Pancreas (tissue), 10 donors: ENCODE data around the gene PCBP2. TPM values are rescaled to one million over a fixed set of nuclear protein-coding genes. Genes with fewer than 3 reads are reported as not detected.

Experiments
- ATAC-seq, 4 donors: fragments of 200-7000 bp; cut with Tn5 transposase; one replicate each; pipeline versions ENCODE4 v1.8.0 to v1.9.1; 2020; ENCODE audit warnings: mild to moderate bottlenecking in 4 of 4, moderate library complexity in 4 of 4
- DNase-seq, 6 donors: peaks; one replicate each; pipeline ENCODE4 v3.0.0-alpha.2; 2020
- FAIRE-seq: peaks from 2 replicates; lab custom pipeline; 2012; peaks lifted over from hg19 to GRCh38; lab: Jason Lieb, UNC
- H3K27ac ChIP-seq, 4 donors: fragments of 200-600 bp; sonication (generic); 1 replicate in 3 of 4; 2 replicates in 1 of 4; pipeline versions ENCODE4 v1.5.0 to v1.8.0; 2020
- H3K27me3 ChIP-seq, 4 donors: fragments of 200-600 bp; one replicate each; pipeline ENCODE4 v1.8.0; 2021
- H3K36me3 ChIP-seq, 3 donors: fragments of 200-600 bp; sonication (generic) in 1 of 3; one replicate each; pipeline versions ENCODE4 v1.5.0 to v1.8.0; 2020 to 2021
- H3K4me1 ChIP-seq, 3 donors: fragments of 200-600 bp; one replicate each; pipeline ENCODE4 v1.8.0; 2021
- H3K4me3 ChIP-seq, 4 donors: fragments of 200-600 bp; sonication (generic) in 2 of 4; one replicate each; pipeline versions ENCODE4 v1.5.0 to v1.8.0; 2020 to 2021
- H3K9me3 ChIP-seq, 4 donors: fragments of 200-600 bp; one replicate each; pipeline ENCODE4 v1.8.0; 2021
- WGBS, 2 donors: extraction: QIAGEN DNeasy Blood & Tissue Kit; methylation state at CpG; one replicate each; pipeline ENCODE4 v1.1.7; 2013; 5-methylcytosine and 5-hydroxymethylcytosine counted together
- intact Hi-C, 3 donors: fragments of 100-400 bp; cut with DNase I; formaldehyde crosslinking; loops; one replicate each; pipeline versions ENCODE4 v1.11.1 to v1.14.2; 2022
- polyA plus RNA-seq, 2 donors: library from polyadenylated mRNA; stranded (reverse); fragments of 200-250 nt; gene quantifications; one replicate each; pipeline ENCODE4 v1.2.3, GENCODE V29; 2013
- total RNA-seq, 6 donors: library from RNA; stranded (reverse); fragmentation: NEBNext Ultra II Directional in 4 of 6; extraction: Animal tissue kit (Norgen Biotek cat#: 25700) in 4 of 6; gene quantifications; one replicate each; pipeline versions ENCODE4 v1.2.1 to v1.2.4, GENCODE V29; 2021 to 2023
- TF ChIP-seq, protein P1 (sequence below), 4 donors: fragments of 200-600 bp; sonication (generic) in 3 of 4; IDR thresholded peaks; one replicate each; pipeline versions ENCODE4 v1.5.0 to v1.8.0; 2021; ENCODE audit warnings: antibody characterized with exemption in 4 of 4
- donor health status: healthy with polysubstance abuse.
- donor health status: DM: no; HTN: no; CAD: no; lungs with moderate emphysema.
- donor health status: DM: no; HTN: no; CAD: no.
- donor health status: control.
- donor health status: control.
- donor health status: Bipolar disorder and iron deficiency.
- donor health status: DM: yes; HTN: yes; CAD: no.
- donor health status: DM: no; HTN: no; CAD: no.
- donor health status: DM: no; HTN: no; CAD: no.
- donor health status: DM: yes; HTN: yes; CAD: no.

The PCBP2 gene
- total and polyA plus RNA-seq, 8 donors: 266 to 608 (median 467) TPM

DNA sequence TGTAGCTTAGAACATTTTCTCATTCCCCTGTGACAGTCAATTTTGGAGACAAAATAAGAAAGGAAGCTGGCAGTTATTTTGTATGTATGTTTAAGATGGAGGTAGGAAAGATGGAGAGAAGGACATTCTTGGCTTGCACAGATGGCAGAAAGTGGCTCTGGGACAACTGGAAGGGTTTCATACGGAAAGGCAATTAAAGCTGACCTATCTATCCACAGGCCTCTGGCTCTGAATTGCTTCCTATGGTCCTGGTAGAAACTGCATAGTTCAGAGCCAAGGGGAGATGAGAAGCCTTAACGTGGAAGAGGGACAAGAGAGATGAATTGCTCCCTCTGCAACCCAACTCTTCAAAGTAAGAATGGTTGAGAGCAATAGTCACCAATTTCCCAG is 63.4 kb downstream of the PCBP2 start:
- no peak overlapping the region for H3K4me3 ChIP-seq
- no peak overlapping the region for H3K27ac ChIP-seq
- no peaks in the 10 kb centered on the region for H3K9me3 ChIP-seq
- H3K4me1 ChIP-seq: no peaks in the 10 kb centered on the region
- peaks cover 8 to 50% (median 20%) of the 10 kb centered on the region in 3 donors for H3K36me3 ChIP-seq
- TF ChIP-seq, protein P1, sequence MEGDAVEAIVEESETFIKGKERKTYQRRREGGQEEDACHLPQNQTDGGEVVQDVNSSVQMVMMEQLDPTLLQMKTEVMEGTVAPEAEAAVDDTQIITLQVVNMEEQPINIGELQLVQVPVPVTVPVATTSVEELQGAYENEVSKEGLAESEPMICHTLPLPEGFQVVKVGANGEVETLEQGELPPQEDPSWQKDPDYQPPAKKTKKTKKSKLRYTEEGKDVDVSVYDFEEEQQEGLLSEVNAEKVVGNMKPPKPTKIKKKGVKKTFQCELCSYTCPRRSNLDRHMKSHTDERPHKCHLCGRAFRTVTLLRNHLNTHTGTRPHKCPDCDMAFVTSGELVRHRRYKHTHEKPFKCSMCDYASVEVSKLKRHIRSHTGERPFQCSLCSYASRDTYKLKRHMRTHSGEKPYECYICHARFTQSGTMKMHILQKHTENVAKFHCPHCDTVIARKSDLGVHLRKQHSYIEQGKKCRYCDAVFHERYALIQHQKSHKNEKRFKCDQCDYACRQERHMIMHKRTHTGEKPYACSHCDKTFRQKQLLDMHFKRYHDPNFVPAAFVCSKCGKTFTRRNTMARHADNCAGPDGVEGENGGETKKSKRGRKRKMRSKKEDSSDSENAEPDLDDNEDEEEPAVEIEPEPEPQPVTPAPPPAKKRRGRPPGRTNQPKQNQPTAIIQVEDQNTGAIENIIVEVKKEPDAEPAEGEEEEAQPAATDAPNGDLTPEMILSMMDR (IDR thresholded peaks at IDR 0.05): no peak
- intact Hi-C loops: no loop called here
- DNase-seq (no peak), FAIRE-seq (no peak), ATAC-seq (no peak)
- 76 to 87% methylated on average over 2 of the region's 2 CpGs for WGBS, 2 donors
- H3K27me3 ChIP-seq: no peaks in the 10 kb centered on the region

DNA sequence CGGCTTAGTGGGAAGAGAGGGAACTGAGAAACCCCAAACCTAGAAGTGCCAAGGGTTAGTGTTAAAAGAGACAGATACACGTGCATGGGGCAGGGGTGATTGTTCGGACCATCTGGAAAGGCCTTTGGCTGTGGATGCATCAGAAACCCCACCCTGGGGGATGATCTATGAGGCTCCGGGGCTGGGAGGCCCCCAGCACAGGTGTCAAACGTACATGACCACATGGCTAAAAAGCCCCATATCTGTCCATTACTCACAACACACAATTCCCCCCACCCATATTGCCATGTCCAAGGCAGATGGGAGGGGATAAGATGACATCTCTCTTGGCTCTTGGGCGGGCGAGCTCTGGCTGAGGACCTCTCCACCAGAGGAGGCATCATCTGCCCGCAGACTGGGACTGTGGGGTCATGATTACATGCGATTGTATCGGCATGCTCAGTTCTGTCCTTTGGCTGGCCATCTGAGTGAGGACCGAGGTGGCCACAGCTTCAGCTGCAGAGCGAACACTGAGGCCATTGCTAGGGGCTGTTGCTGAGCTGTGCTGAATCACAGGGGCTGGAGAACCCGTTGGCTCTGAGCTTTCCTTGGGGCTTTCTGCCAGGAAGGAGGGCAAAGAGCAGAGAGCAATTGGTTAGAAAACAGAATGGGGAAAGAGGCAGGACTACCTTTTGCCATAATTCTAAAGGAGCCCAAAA is 65.0 kb downstream of the PCBP2 start:
- ATAC-seq (no peak), DNase-seq (no peak), FAIRE-seq (no peak)
- Histone ChIP-seq H3K4me3 (no peak overlapping the region), H3K36me3 (peaks cover 8 to 59% (median 22%) of the 10 kb centered on the region in 3 donors), H3K4me1 (no peaks in the 10 kb centered on the region), H3K27me3 (no peaks in the 10 kb centered on the region), H3K27ac (no peak overlapping the region), H3K9me3 (no peaks in the 10 kb centered on the region)
- intact Hi-C loops: no loop called here
- WGBS, 2 donors: 86 to 87% methylated on average over 13 of the region's 13 CpGs
- TF ChIP-seq, protein P1 (IDR thresholded peaks at IDR 0.05): no peak

DNA sequence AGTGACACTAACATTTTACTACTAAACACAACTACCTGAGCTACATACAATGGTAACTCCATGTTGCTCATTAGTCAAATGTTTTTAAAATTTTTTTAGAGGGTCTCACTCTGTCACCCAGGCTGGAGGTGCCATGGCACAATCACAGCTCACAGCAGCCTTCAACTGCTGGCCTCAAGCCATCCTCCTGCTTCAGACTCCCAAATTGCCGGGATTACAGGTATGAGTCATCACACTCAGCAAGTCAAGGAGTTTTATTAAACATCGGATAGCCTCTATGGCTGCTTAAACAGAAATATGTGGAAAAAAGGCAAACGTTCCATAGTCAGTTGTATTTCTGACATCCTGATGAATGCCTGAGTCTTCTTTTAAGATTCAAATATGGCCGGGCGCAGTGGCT is 66.5 kb downstream of the PCBP2 start:
- FAIRE-seq (no peak), ATAC-seq (no peak), DNase-seq (no peak)
- H3K36me3 ChIP-seq: peaks cover 7 to 73% (median 22%) of the 10 kb centered on the region in 3 donors
- H3K27ac ChIP-seq: no peak overlapping the region
- intact Hi-C loops: no loop called here
- no peaks in the 10 kb centered on the region for H3K27me3 ChIP-seq
- no peaks in the 10 kb centered on the region for H3K4me1 ChIP-seq
- TF ChIP-seq, protein P1 (IDR thresholded peaks at IDR 0.05): no peak
- no peak overlapping the region for H3K4me3 ChIP-seq
- WGBS, 2 donors: 78 to 80% methylated on average over 5 of the region's 5 CpGs
- H3K9me3 ChIP-seq: no peaks in the 10 kb centered on the region

DNA sequence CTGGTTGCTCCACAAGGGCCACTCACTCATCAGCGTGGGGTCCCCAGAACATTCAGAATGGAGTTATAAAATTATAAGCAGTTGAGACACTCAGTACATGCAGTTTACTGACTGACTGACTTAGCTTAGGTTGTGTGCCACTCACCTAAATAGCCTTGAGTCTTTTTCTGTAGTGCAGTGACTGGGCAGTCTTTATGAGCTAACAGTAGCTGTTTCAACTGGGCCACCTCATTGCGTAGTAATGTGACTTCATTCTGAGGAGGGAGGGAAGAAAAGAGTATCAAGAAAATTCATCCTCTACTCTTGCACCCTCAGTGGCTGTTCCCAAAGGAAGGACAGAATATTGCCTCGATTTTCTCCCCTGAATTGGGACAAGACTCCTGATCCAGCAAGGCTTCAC is 71.2 kb downstream of the PCBP2 start:
- Histone ChIP-seq H3K27me3 (no peaks in the 10 kb centered on the region), H3K4me1 (no peaks in the 10 kb centered on the region), H3K4me3 (no peak overlapping the region), H3K36me3 (peaks cover 3 to 52% (median 18%) of the 10 kb centered on the region in 3 donors), H3K27ac (no peak overlapping the region), H3K9me3 (no peaks in the 10 kb centered on the region)
- DNase-seq: no peak
- 89 to 94% methylated on average over 3 of the region's 3 CpGs for WGBS, 2 donors
- intact Hi-C loops: no loop called here
- TF ChIP-seq, protein P1 (IDR thresholded peaks at IDR 0.05): no peak
- ATAC-seq: no peak
- FAIRE-seq: no peak

DNA sequence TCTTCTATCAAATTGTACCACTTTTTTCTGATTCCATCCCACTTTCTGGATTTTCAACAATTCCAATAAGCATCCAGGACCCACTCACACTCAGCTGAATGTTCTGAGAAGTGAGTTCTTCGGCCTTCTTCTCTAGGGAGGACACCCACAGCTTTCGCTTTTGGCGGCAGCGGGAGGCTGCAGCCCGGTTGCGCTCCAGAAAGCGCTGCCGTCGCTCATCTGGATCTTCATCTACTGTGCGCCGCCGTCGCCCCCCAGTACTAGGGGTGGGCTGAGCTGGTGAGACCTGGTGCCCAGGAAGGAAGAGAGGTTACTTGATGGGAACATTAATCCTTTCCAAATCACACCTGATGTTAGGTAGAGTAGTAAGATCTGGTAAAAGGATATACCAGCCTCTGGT is 72.6 kb downstream of the PCBP2 start:
- intact Hi-C loops: no loop called here
- TF ChIP-seq, protein P1 (IDR thresholded peaks at IDR 0.05): no peak
- no peak overlapping the region for H3K4me3 ChIP-seq
- ATAC-seq (no peak), DNase-seq (no peak), FAIRE-seq (no peak)
- WGBS, 2 donors: 95 to 97% methylated on average over 13 of the region's 13 CpGs
- peaks cover 3 to 57% (median 18%) of the 10 kb centered on the region in 3 donors for H3K36me3 ChIP-seq
- H3K4me1 ChIP-seq: no peaks in the 10 kb centered on the region
- no peaks in the 10 kb centered on the region for H3K9me3 ChIP-seq
- H3K27ac ChIP-seq: no peak overlapping the region
- no peaks in the 10 kb centered on the region for H3K27me3 ChIP-seq
